H1 (cell line): ENCODE measurements around the gene EIF4EBP2. TPM values are rescaled to one million over a fixed set of nuclear protein-coding genes. Genes with fewer than 3 reads are reported as not detected.

Experiments used
- CTCF ChIA-PET: fragments of 300-600 bp; sonication (Branson Sonifier 250); formaldehyde crosslinking; loops from one replicate; lab custom pipeline; 2021; ENCODE audit not compliant: partially characterized antibody; lab: Charles Lee
- POLR2A ChIA-PET: fragments of 300-600 bp; sonication (Branson Sonifier 250); formaldehyde crosslinking; loops from one replicate; lab custom pipeline; 2021; ENCODE audit warnings: inconsistent platforms; ENCODE audit not compliant: partially characterized antibody; lab: Charles Lee
- DNase-seq, 2 experiments: peaks; one replicate each; pipeline versions ENCODE4 v3.0.0 to v3.0.0-alpha.2; 2010 to 2022; ENCODE audit warnings: low spot score in 2 of 2, low read depth in 1 of 2, mixed read lengths in 1 of 2
- FAIRE-seq: peaks from 2 replicates; lab custom pipeline; 2011; peaks lifted over from hg19 to GRCh38; lab: Jason Lieb, UNC
- H2AFZ ChIP-seq: 2 replicates; pipeline ENCODE4 v1.8.1; 2012; ENCODE audit warnings: low read length, inconsistent platforms
- H2AK5ac ChIP-seq: 2 replicates; pipeline ENCODE4 v1.6.1; 2013; ENCODE audit warnings: low read depth, low read length
- H2BK120ac ChIP-seq: replicated peaks from 2 replicates; pipeline ENCODE3; 2013; ENCODE audit warnings: low read depth, low read length, inconsistent platforms
- H2BK12ac ChIP-seq: 2 replicates; pipeline ENCODE4 v1.6.1; 2013; ENCODE audit warnings: low read depth, low read length
- H2BK15ac ChIP-seq: 2 replicates; pipeline ENCODE4 v1.6.1; 2013; ENCODE audit warnings: low read length
- H2BK20ac ChIP-seq: 2 replicates; pipeline ENCODE4 v1.6.1; 2013; ENCODE audit warnings: low read length
- H2BK5ac ChIP-seq: 2 replicates; pipeline ENCODE4 v1.6.1; 2013; ENCODE audit warnings: low read depth, low read length
- H3K14ac ChIP-seq: 2 replicates; pipeline ENCODE4 v1.6.1; 2013; ENCODE audit warnings: inconsistent platforms; ENCODE audit not compliant: insufficient read length
- H3K18ac ChIP-seq: 2 replicates; pipeline ENCODE4 v1.6.1; 2013; ENCODE audit warnings: low read length; ENCODE audit errors: extremely low read depth
- H3K23ac ChIP-seq: 2 replicates; pipeline ENCODE4 v1.6.1; 2013; ENCODE audit warnings: inconsistent platforms; ENCODE audit not compliant: insufficient read length
- H3K23me2 ChIP-seq: 2 replicates; pipeline ENCODE4 v1.6.1; 2013; ENCODE audit warnings: low read depth, low read length
- H3K27ac ChIP-seq: 2 replicates; pipeline ENCODE4 v1.6.1; 2011; ENCODE audit warnings: low read depth, low read length, inconsistent platforms
- H3K27me3 ChIP-seq, 4 experiments: replicated peaks in 1 of 4; 1 replicate in 1 of 4; 2 replicates in 3 of 4; pipeline versions ENCODE4 v1.6.1 to v1.8.1; 2011 to 2013; ENCODE audit warnings: low read length in 3 of 4, mild to moderate bottlenecking in 3 of 4, inconsistent platforms in 2 of 4, mixed read lengths in 2 of 4, moderate library complexity in 1 of 4; ENCODE audit not compliant: control insufficient read depth in 3 of 4, insufficient read depth in 3 of 4; ENCODE audit errors: extremely low read depth in 1 of 4
- H3K36me3 ChIP-seq, 4 experiments: 2 replicates each; pipeline versions ENCODE4 v1.6.1 to v1.8.1; 2011 to 2013; ENCODE audit warnings: mild to moderate bottlenecking in 4 of 4, low read length in 3 of 4, moderate library complexity in 2 of 4, control low read depth in 1 of 4, inconsistent platforms in 1 of 4; ENCODE audit not compliant: insufficient read depth in 4 of 4, control insufficient read depth in 2 of 4
- H3K4ac ChIP-seq: replicated peaks from 2 replicates; pipeline ENCODE3; 2013; ENCODE audit warnings: low read length, low read depth, mixed read lengths, inconsistent platforms; ENCODE audit not compliant: insufficient read length
- H3K4me1 ChIP-seq, 4 experiments: replicated peaks in 1 of 4; 1 replicate in 1 of 4; 2 replicates in 3 of 4; pipeline versions ENCODE4 v1.6.1 to v1.8.1; 2011 to 2013; ENCODE audit warnings: low read length in 3 of 4, inconsistent platforms in 2 of 4, mixed read lengths in 1 of 4; ENCODE audit not compliant: insufficient read depth in 4 of 4, control insufficient read depth in 3 of 4
- H3K4me2 ChIP-seq, 2 experiments: 2 replicates each; pipeline versions ENCODE4 v1.6.1 to v1.8.1; 2011 to 2013; ENCODE audit warnings: low read depth in 2 of 2, low read length in 2 of 2, control low read depth in 1 of 2, inconsistent platforms in 1 of 2, mild to moderate bottlenecking in 1 of 2; ENCODE audit not compliant: insufficient read depth in 1 of 2
- H3K4me3 ChIP-seq, 4 experiments: fragments of 200-600, 300-600 bp in 1 of 4; sonication (generic), shearing (Covaris generic), sonication (Bioruptor Twin) in 1 of 4; 2 replicates each; pipeline versions ENCODE4 v1.5.1 to v1.8.1; 2011 to 2016; ENCODE audit warnings: low read length in 4 of 4, low read depth in 3 of 4, control low read depth in 2 of 4, inconsistent platforms in 2 of 4, mild to moderate bottlenecking in 2 of 4, mixed read lengths in 1 of 4, moderate library complexity in 1 of 4; ENCODE audit not compliant: insufficient read depth in 2 of 4; ENCODE audit errors: extremely low read depth in 1 of 4
- H3K56ac ChIP-seq: replicated peaks from 2 replicates; pipeline ENCODE3; 2013; ENCODE audit warnings: low read depth, mild to moderate bottlenecking, mixed read lengths, low read length, inconsistent platforms; ENCODE audit not compliant: insufficient read length
- H3K79me1 ChIP-seq: 2 replicates; pipeline ENCODE4 v1.6.1; 2013; ENCODE audit warnings: low read depth, low read length, control low read depth
- H3K79me2 ChIP-seq, 2 experiments: 2 replicates each; pipeline versions ENCODE4 v1.6.1 to v1.8.1; 2012 to 2013; ENCODE audit warnings: low read length in 2 of 2, mild to moderate bottlenecking in 2 of 2, inconsistent platforms in 1 of 2; ENCODE audit not compliant: insufficient read depth in 2 of 2, control insufficient read depth in 1 of 2
- H3K9ac ChIP-seq, 4 experiments: replicated peaks in 1 of 4; 1 replicate in 1 of 4; 2 replicates in 3 of 4; pipeline versions ENCODE4 v1.6.1 to v1.8.1; 2011 to 2013; ENCODE audit warnings: low read depth in 3 of 4, low read length in 3 of 4, control low read depth in 2 of 4, mild to moderate bottlenecking in 2 of 4, moderate library complexity in 2 of 4, inconsistent platforms in 1 of 4; ENCODE audit errors: extremely low read depth in 1 of 4
- H3K9me3 ChIP-seq, 2 experiments: 2 replicates each; pipeline versions ENCODE4 v1.6.1 to v1.8.1; 2012 to 2013; ENCODE audit warnings: mild to moderate bottlenecking in 2 of 2, moderate library complexity in 2 of 2, control low read depth in 1 of 2, inconsistent platforms in 1 of 2, low read depth in 1 of 2, low read length in 1 of 2, mixed read lengths in 1 of 2; ENCODE audit not compliant: insufficient read depth in 2 of 2
- H4K20me1 ChIP-seq, 2 experiments: replicated peaks in 1 of 2; 2 replicates each; pipeline versions ENCODE3 to v1.8.1; 2011 to 2013; ENCODE audit warnings: inconsistent platforms in 2 of 2, low read length in 2 of 2, mild to moderate bottlenecking in 1 of 2; ENCODE audit not compliant: insufficient read depth in 2 of 2, control insufficient read depth in 1 of 2
- H4K5ac ChIP-seq: 2 replicates; pipeline ENCODE4 v1.6.1; 2013; ENCODE audit warnings: low read length, low read depth, mixed read lengths, inconsistent platforms; ENCODE audit not compliant: insufficient read length
- H4K8ac ChIP-seq: 2 replicates; pipeline ENCODE4 v1.8.0; 2013; ENCODE audit warnings: mild to moderate bottlenecking, moderate library complexity, low read length, inconsistent platforms; ENCODE audit not compliant: insufficient read depth; ENCODE audit errors: extremely low read depth
- H4K91ac ChIP-seq: replicated peaks from 2 replicates; pipeline ENCODE3; 2013; ENCODE audit warnings: low read length, mixed read lengths, inconsistent platforms; ENCODE audit not compliant: insufficient read length
- ATF2 ChIP-seq: IDR thresholded peaks from 2 replicates; pipeline ENCODE4 v1.6.1; 2012; ENCODE audit warnings: low read length, inconsistent platforms
- CBX8 ChIP-seq: fragments of 300-800, 300-1000 bp; sonication (generic); IDR thresholded peaks from 2 replicates; pipeline ENCODE4 v1.7.1; 2016; ENCODE audit warnings: low read depth, low read length, borderline replicate concordance
- CEBPB ChIP-seq: IDR thresholded peaks from 2 replicates; pipeline ENCODE4 v1.6.1; 2012; ENCODE audit warnings: low read depth, low read length
- CTBP2 ChIP-seq: IDR thresholded peaks from 2 replicates; pipeline ENCODE4 v1.7.0; 2011; ENCODE audit warnings: borderline replicate concordance, mild to moderate bottlenecking, moderate library complexity, mixed read lengths, low read length; ENCODE audit not compliant: insufficient read depth, insufficient read length
- EP300 ChIP-seq, 2 experiments: IDR thresholded peaks; 1 replicate in 1 of 2; 2 replicates in 1 of 2; pipeline ENCODE4 v1.6.1; 2011 to 2012; ENCODE audit warnings: low read depth in 2 of 2, low read length in 2 of 2, mild to moderate bottlenecking in 2 of 2, borderline replicate concordance in 1 of 2, inconsistent platforms in 1 of 2, moderate library complexity in 1 of 2
- POLR2AphosphoS5 ChIP-seq: IDR thresholded peaks from 2 replicates; pipeline ENCODE4 v1.6.1; 2011; ENCODE audit warnings: low read depth, low read length
- SIN3A ChIP-seq, 2 experiments: IDR thresholded peaks in 1 of 2; conservative IDR thresholded peaks in 1 of 2; 2 replicates each; pipeline ENCODE4 v1.6.1; 2011 to 2012; ENCODE audit warnings: low read length in 2 of 2, improper control_type of control experiment in 1 of 2, low read depth in 1 of 2, mild to moderate bottlenecking in 1 of 2
- SP1 ChIP-seq: IDR thresholded peaks from 2 replicates; pipeline ENCODE4 v1.6.1; 2011; ENCODE audit warnings: low read depth, low read length
- ZNF274 ChIP-seq: IDR thresholded peaks from 2 replicates; pipeline ENCODE4 v1.7.0; 2012; ENCODE audit warnings: low read length, borderline replicate concordance; ENCODE audit errors: extremely low read depth
- WGBS, 2 experiments: shearing (Covaris generic) in 1 of 2; methylation state at CpG; one replicate each; pipeline versions ENCODE4 v1.1.6 to v1.1.7; 2013 to 2015; ENCODE audit warnings: low lambda C conversion rate in 2 of 2, mixed read lengths in 2 of 2, inconsistent platforms in 1 of 2, low coverage in 1 of 2, missing lambda C conversion rate in 1 of 2; ENCODE audit not compliant: insufficient replicate concordance in 2 of 2, insufficient coverage in 1 of 2, insufficient read length in 1 of 2; ENCODE audit errors: extremely low coverage in 1 of 2, missing lambda C conversion rate in 1 of 2; 5-methylcytosine and 5-hydroxymethylcytosine counted together
- polyA plus RNA-seq, 7 experiments: library from polyadenylated mRNA; depleted of rRNA in 3 of 7; stranded (reverse) in 5 of 7; unstranded in 2 of 7; fragments of >200 nt in 5 of 7; fragments of 200-250 nt in 2 of 7; gene quantifications; 1 replicate in 5 of 7; 2 replicates in 1 of 7; 4 replicates in 1 of 7; pipeline versions ENCODE4 v1.2.1 to v1.2.3, GENCODE V29; 2011 to 2013; ENCODE audit warnings: missing spikeins in 2 of 7, mixed read lengths in 2 of 7
- total RNA-seq: library from RNA; stranded (reverse); fragmentation: NEBNext Ultra II Directional; extraction: Animal tissue kit (Norgen Biotek cat#: 25700); gene quantifications from 2 replicates; pipeline ENCODE4 v1.2.1, GENCODE V29; 2021

The EIF4EBP2 gene
- total and polyA plus RNA-seq, 2 of the 8 experiments (the other 6 are each of a cell fraction or from before 2014, with no cell fraction given): 55.3 to 144 TPM

GRCh38 chr10:70435241-70436085, 31.5 kb downstream of the EIF4EBP2 start:
- no peak overlapping the region for H2BK5ac ChIP-seq
- H3K56ac ChIP-seq: no peak overlapping the region
- no peaks in the 10 kb centered on the region; a peak in 4 of 7 replicates for H3K4me1 ChIP-seq
- FAIRE-seq (no peak), DNase-seq (no peak)
- H3K27ac ChIP-seq: no peak overlapping the region
- H3K18ac ChIP-seq: no peak overlapping the region
- H3K79me1 ChIP-seq: no peaks in the 10 kb centered on the region; the same call in 1 of the 2 replicates
- H3K27me3 ChIP-seq: peaks cover 8 to 20% (median 17%) of the 10 kb centered on the region in 4 experiments
- H3K9ac ChIP-seq: no peak overlapping the region
- no peak overlapping the region for H2AK5ac ChIP-seq
- no peaks in the 10 kb centered on the region for H3K9me3 ChIP-seq
- peaks cover 2 to 21% of the 10 kb centered on the region in 2 experiments for H4K20me1 ChIP-seq
- H3K14ac ChIP-seq: no peak overlapping the region
- no peaks in the 10 kb centered on the region for H3K79me2 ChIP-seq
- H4K91ac ChIP-seq: no peak overlapping the region
- H4K5ac ChIP-seq: no peak overlapping the region
- WGBS, 2 experiments: 92% methylated on average over 19 of the region's 19 CpGs; no CpG with 5 or more reads in 1 of the 2 experiments
- H3K4me2 ChIP-seq: no peak overlapping the region
- no peak overlapping the region for H2BK12ac ChIP-seq
- H3K4ac ChIP-seq: no peak overlapping the region
- H2BK20ac ChIP-seq: no peak overlapping the region
- 0 out of 2 replicates have a peak overlapping the region, but pooled peaks have one; percentile 47 for H2BK15ac ChIP-seq
- no peak overlapping the region for H4K8ac ChIP-seq
- H2BK120ac ChIP-seq: no peak overlapping the region
- peaks cover 0 to 3% (median 0%) of the 10 kb centered on the region in 4 experiments; a peak in 3 of 8 replicates for H3K36me3 ChIP-seq
- no peak overlapping the region for H2AFZ ChIP-seq
- H3K4me3 ChIP-seq: no peak overlapping the region
- ChIA-PET POLR2A (interaction anchor here (0.6 to 3.1 kb wide), 4 partner anchors 8 to 130 kb away, joined by 3 to 14 read pairs (median 3); no protein-coding TSS in a partner anchor), CTCF (interaction anchor here (0.6 to 9.2 kb wide), 8 partner anchors 10 to 105 kb away, joined by 3 to 67 read pairs (median 6); no protein-coding TSS in a partner anchor)
- no peak overlapping the region for H3K23ac ChIP-seq
- peaks cover under 1% of the 10 kb centered on the region; the same call in 1 of the 2 replicates for H3K23me2 ChIP-seq
- TF ChIP-seq SP1 (no peak), ATF2 (no peak), SIN3A (conservative IDR thresholded peaks at IDR 0.05 in 1 of 2, IDR thresholded peaks at IDR 0.05 in 1 of 2; ENCODE audit: low read depth in 1 of 2, low read length in 2 of 2) (no peak), CTBP2 (no peak), EP300 (IDR thresholded peaks at IDR 0.05; ENCODE audit: borderline replicate concordance in 1 of 2, low read depth in 2 of 2, low read length in 2 of 2) (no peak), CBX8 (no peak), ZNF274 (no peak), CEBPB (no peak), POLR2AphosphoS5 (no peak)
